NCI-H1436 (cell line): ENCODE results near the gene ELFN1.
"Not testable (repeated sequence)": the region's sequence is repeated elsewhere in the genome, so short reads cannot be mapped to it uniquely, and the experiment has no call there.

Experiments
- DNase-seq: peaks from one replicate; lab custom pipeline; 2025; lab: John Stamatoyannopoulos, UW

Gene ELFN1

GRCh38 chr7:1709281-1709680, 39.2 kb downstream of the ELFN1 start:
- DNase-seq = no peak

DNA sequence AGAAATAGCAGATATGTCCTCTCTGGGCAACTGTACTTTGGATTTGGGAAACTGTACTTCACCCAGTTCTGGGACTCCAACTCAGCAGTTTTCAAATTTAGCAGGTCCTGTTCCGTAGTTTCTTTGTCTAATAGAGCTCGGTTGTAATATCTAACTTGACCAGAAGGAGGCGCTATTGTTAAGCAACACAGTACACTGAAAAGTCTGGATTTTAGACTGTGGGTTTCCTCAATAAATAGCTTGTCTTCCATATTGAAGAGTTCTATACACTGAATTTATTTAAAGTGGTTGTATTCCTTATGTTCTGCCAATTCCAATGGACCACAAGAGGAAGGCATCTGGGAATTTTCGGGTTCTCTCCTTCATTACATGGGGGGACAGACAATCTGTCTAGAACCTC, 39.8 kb downstream of the ELFN1 start:
- DNase-seq = no peak

DNA sequence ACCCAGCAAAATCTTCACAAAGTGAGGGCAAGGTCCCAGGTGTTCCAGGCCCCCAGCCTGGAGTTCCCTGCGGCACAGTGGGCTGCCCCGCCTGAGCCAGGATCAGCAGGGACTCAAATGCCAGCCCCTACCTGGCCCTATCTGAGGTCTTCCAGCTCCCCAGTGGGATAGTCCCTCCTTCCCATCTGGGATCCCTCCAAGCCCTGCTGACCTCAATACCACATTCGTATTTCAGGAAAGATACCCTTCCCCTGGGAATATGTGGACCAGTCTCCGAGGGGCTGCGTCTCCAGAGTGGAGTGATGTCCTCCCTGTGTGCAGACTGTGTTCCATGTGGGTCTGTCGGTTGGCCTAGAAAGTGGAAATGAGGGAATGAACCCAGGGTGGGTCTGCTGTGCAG, 40.9 kb downstream of the ELFN1 start:
- DNase-seq = no peak

DNA sequence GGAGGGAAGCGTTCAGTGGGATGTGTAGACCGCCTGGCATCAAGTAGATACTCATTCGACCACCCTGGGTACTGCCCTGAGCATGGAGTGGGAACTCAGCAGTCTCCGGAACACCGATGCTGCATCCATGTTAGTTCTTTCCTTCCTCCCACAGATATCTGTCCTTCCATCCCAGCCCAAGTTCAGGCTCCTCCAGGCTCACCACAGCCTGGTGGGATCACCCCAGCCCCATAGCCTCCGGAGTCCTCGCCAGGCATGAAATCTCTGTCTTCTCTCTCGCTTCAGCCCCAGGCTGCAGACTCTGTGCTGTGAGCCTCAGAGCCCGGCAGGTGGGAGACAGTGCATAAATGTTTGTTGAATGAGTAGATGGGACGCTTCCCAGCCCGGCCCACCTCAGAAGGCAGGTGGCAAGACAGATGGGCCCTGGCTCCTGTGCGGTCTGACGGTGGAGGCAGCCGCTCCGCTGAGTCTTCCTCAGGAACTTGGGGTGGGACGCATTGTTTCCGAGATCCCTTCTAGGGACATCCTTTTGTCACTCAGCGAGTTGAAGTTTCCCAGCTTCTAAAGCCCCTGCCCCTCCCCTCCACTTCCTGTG, 42.9 kb downstream of the ELFN1 start:
- DNase-seq = no peak

GRCh38 chr7:1713502-1714484, 43.7 kb downstream of the ELFN1 start:
- no peak for DNase-seq

GRCh38 chr7:1714583-1715330, 44.7 kb downstream of the ELFN1 start:
- DNase-seq = no peak

- DNase-seq = no peak
These were observed 45.2 kb downstream of the ELFN1 start for GRCh38 chr7:1715331-1715625.

- no peak for DNase-seq
These were observed 45.6 kb downstream of the ELFN1 start for GRCh38 chr7:1715671-1716074.

DNA sequence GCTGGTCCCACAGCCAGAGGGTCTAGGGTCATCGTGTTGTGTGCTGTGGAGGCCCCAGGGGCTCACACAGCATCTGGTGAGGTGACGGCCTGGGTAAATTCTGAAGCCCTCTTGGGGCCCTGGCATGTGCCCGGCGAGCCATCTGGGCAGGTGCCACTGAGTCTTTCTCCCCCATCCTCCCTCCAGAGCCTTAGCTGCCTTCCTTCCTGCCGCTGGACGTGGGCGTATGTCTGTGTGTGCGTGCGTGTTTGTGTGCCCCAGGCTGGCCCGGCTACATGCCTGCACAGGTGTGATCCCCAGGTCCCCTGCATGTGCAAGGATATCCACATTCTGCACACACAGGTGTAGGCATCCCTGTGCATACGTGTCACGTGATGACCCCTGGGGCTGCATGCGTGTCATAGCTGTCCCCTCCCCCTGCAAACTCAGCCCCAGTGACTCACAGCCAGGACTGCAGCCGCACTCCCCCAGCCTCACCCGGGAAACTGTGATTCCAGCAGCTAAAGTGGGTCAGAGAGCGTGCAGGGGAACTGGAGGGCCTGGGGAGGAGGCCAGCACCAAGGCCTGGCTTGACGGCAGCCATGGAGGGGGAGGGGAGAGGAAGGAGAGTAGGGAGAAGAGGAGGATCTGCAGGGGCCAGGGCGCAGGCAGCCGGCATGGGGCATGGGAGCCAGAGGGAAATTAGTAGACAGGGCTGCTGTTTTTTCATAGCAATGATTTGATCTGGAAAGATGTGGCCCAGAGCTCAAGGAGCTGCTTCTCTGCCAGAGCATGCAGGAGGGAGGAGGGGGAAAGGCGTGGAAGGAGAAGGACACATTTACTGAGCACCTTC, 46.4 kb downstream of the ELFN1 start:
- no peak for DNase-seq

GRCh38 chr7:1717095-1717483, 47.0 kb downstream of the ELFN1 start:
- no peak for DNase-seq

- DNase-seq = no peak
These were observed 48.0 kb downstream of the ELFN1 start for GRCh38 chr7:1717903-1718676.

DNA sequence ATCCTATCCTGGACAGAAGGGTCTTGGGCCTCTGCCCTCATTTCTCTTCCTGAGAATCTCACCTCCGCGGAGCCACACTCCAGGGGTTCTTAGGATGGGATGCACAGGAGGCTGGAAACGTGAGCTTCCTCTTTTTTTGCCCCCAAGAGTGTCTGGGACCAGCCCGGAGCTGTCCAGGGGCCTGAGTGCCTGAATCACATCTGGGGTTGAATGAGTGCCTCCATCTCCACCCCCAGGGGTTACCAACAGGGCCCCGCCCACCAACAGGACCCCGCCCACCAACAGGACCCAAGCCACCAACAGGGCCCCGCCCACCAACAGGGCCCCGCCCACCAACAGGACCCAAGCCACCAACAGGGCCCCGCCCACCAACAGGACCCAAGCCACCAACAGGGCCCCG, 48.8 kb downstream of the ELFN1 start:
- not testable (repeated sequence) for DNase-seq

GRCh38 chr7:1719256-1719655, 49.2 kb downstream of the ELFN1 start:
- not testable (repeated sequence) for DNase-seq

DNA sequence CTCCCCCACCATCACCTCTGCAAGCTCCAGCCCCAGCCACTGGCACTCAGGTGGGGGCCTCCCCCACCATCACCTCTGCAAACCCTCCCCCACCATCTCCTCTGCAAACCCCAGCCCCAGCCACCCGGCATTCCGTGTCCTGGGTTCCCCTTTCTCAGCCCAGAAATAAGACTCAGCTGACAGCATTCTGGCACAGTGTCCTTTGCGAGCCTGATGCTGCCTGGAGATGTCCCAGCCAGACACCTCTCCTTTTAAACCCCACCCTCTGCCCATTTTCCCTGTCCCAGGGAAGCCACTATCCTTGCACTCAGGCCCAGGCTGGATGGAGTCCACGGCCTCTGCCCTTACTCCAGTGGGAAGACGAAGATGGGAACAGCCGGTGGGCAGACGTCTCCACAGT, 49.8 kb downstream of the ELFN1 start:
- no peak for DNase-seq

DNA sequence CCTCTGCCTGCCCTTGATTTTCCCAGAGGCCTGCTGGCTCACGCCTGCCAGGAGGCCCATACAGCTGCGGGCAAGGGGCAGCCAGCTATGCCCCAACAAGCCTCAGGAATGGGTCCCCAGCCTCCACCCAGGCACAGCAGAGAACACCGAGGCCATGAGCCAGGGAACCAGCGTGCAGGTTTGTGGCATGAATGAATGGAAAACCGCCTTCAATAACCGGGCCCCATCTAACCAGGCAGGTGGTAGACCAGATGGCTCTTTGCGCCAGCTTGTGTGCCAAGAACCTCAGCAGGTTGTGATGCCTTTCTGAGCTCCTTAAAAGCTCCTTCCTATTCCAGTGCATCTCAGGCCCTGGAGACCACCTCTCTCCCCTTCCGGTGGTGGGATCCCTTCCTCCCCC, 50.2 kb downstream of the ELFN1 start:
- DNase-seq = peak; percentile 26

- no peak for DNase-seq
These were observed 51.1 kb downstream of the ELFN1 start for GRCh38 chr7:1721047-1721690.

DNA sequence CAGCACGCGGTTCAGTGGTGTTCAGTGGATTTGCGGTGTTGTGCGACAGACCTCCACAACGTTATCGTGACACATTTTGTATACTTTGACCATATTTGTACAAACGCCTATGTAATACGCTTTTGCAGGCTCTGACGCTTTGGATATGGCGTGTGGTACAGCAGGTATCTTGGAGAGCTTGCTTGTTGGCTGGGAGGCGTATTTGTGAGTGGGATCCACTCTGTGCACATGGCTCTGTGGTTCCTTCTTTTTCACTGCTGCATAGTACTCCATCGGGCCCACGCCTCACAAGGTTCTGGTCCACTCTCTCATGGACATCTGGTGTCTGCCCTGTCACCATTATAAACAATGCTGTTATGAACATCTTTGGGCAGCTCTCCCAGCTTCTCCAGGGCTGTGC, 53.2 kb downstream of the ELFN1 start:
- no peak for DNase-seq

- DNase-seq = no peak
These were observed 54.2 kb downstream of the ELFN1 start for GRCh38 chr7:1724118-1724910.

GRCh38 chr7:1725199-1725690, 55.2 kb downstream of the ELFN1 start:
- peak; percentile 67 for DNase-seq
